H1 (cell line): Measurements from ENCODE around the gene GRIK4. TPM values are rescaled to one million over a fixed set of nuclear protein-coding genes. Genes with fewer than 3 reads are reported as not detected.

Experiments used
- CTCF ChIA-PET: fragments of 300-600 bp; sonication (Branson Sonifier 250); formaldehyde crosslinking; loops from one replicate; lab custom pipeline; 2021; ENCODE audit not compliant: partially characterized antibody; lab: Charles Lee
- POLR2A ChIA-PET: fragments of 300-600 bp; sonication (Branson Sonifier 250); formaldehyde crosslinking; loops from one replicate; lab custom pipeline; 2021; ENCODE audit warnings: inconsistent platforms; ENCODE audit not compliant: partially characterized antibody; lab: Charles Lee
- DNase-seq, 2 experiments: peaks; one replicate each; pipeline versions ENCODE4 v3.0.0 to v3.0.0-alpha.2; 2010 to 2022; ENCODE audit warnings: low spot score in 2 of 2, low read depth in 1 of 2, mixed read lengths in 1 of 2
- FAIRE-seq: peaks from 2 replicates; lab custom pipeline; 2011; peaks lifted over from hg19 to GRCh38; lab: Jason Lieb, UNC
- H2AFZ ChIP-seq: 2 replicates; pipeline ENCODE4 v1.8.1; 2012; ENCODE audit warnings: low read length, inconsistent platforms
- H2AK5ac ChIP-seq: 2 replicates; pipeline ENCODE4 v1.6.1; 2013; ENCODE audit warnings: low read depth, low read length
- H2BK120ac ChIP-seq: replicated peaks from 2 replicates; pipeline ENCODE3; 2013; ENCODE audit warnings: low read depth, low read length, inconsistent platforms
- H2BK12ac ChIP-seq: 2 replicates; pipeline ENCODE4 v1.6.1; 2013; ENCODE audit warnings: low read depth, low read length
- H2BK15ac ChIP-seq: 2 replicates; pipeline ENCODE4 v1.6.1; 2013; ENCODE audit warnings: low read length
- H2BK20ac ChIP-seq: 2 replicates; pipeline ENCODE4 v1.6.1; 2013; ENCODE audit warnings: low read length
- H2BK5ac ChIP-seq: 2 replicates; pipeline ENCODE4 v1.6.1; 2013; ENCODE audit warnings: low read depth, low read length
- H3K14ac ChIP-seq: 2 replicates; pipeline ENCODE4 v1.6.1; 2013; ENCODE audit warnings: inconsistent platforms; ENCODE audit not compliant: insufficient read length
- H3K18ac ChIP-seq: 2 replicates; pipeline ENCODE4 v1.6.1; 2013; ENCODE audit warnings: low read length; ENCODE audit errors: extremely low read depth
- H3K23ac ChIP-seq: 2 replicates; pipeline ENCODE4 v1.6.1; 2013; ENCODE audit warnings: inconsistent platforms; ENCODE audit not compliant: insufficient read length
- H3K23me2 ChIP-seq: 2 replicates; pipeline ENCODE4 v1.6.1; 2013; ENCODE audit warnings: low read depth, low read length
- H3K27ac ChIP-seq: 2 replicates; pipeline ENCODE4 v1.6.1; 2011; ENCODE audit warnings: low read depth, low read length, inconsistent platforms
- H3K27me3 ChIP-seq, 4 experiments: replicated peaks in 1 of 4; 1 replicate in 1 of 4; 2 replicates in 3 of 4; pipeline versions ENCODE4 v1.6.1 to v1.8.1; 2011 to 2013; ENCODE audit warnings: low read length in 3 of 4, mild to moderate bottlenecking in 3 of 4, inconsistent platforms in 2 of 4, mixed read lengths in 2 of 4, moderate library complexity in 1 of 4; ENCODE audit not compliant: control insufficient read depth in 3 of 4, insufficient read depth in 3 of 4; ENCODE audit errors: extremely low read depth in 1 of 4
- H3K36me3 ChIP-seq, 4 experiments: 2 replicates each; pipeline versions ENCODE4 v1.6.1 to v1.8.1; 2011 to 2013; ENCODE audit warnings: mild to moderate bottlenecking in 4 of 4, low read length in 3 of 4, moderate library complexity in 2 of 4, control low read depth in 1 of 4, inconsistent platforms in 1 of 4; ENCODE audit not compliant: insufficient read depth in 4 of 4, control insufficient read depth in 2 of 4
- H3K4ac ChIP-seq: replicated peaks from 2 replicates; pipeline ENCODE3; 2013; ENCODE audit warnings: low read length, low read depth, mixed read lengths, inconsistent platforms; ENCODE audit not compliant: insufficient read length
- H3K4me1 ChIP-seq, 4 experiments: replicated peaks in 1 of 4; 1 replicate in 1 of 4; 2 replicates in 3 of 4; pipeline versions ENCODE4 v1.6.1 to v1.8.1; 2011 to 2013; ENCODE audit warnings: low read length in 3 of 4, inconsistent platforms in 2 of 4, mixed read lengths in 1 of 4; ENCODE audit not compliant: insufficient read depth in 4 of 4, control insufficient read depth in 3 of 4
- H3K4me2 ChIP-seq, 2 experiments: 2 replicates each; pipeline versions ENCODE4 v1.6.1 to v1.8.1; 2011 to 2013; ENCODE audit warnings: low read depth in 2 of 2, low read length in 2 of 2, control low read depth in 1 of 2, inconsistent platforms in 1 of 2, mild to moderate bottlenecking in 1 of 2; ENCODE audit not compliant: insufficient read depth in 1 of 2
- H3K4me3 ChIP-seq, 4 experiments: fragments of 200-600, 300-600 bp in 1 of 4; sonication (generic), shearing (Covaris generic), sonication (Bioruptor Twin) in 1 of 4; 2 replicates each; pipeline versions ENCODE4 v1.5.1 to v1.8.1; 2011 to 2016; ENCODE audit warnings: low read length in 4 of 4, low read depth in 3 of 4, control low read depth in 2 of 4, inconsistent platforms in 2 of 4, mild to moderate bottlenecking in 2 of 4, mixed read lengths in 1 of 4, moderate library complexity in 1 of 4; ENCODE audit not compliant: insufficient read depth in 2 of 4; ENCODE audit errors: extremely low read depth in 1 of 4
- H3K56ac ChIP-seq: replicated peaks from 2 replicates; pipeline ENCODE3; 2013; ENCODE audit warnings: low read depth, mild to moderate bottlenecking, mixed read lengths, low read length, inconsistent platforms; ENCODE audit not compliant: insufficient read length
- H3K79me1 ChIP-seq: 2 replicates; pipeline ENCODE4 v1.6.1; 2013; ENCODE audit warnings: low read depth, low read length, control low read depth
- H3K79me2 ChIP-seq, 2 experiments: 2 replicates each; pipeline versions ENCODE4 v1.6.1 to v1.8.1; 2012 to 2013; ENCODE audit warnings: low read length in 2 of 2, mild to moderate bottlenecking in 2 of 2, inconsistent platforms in 1 of 2; ENCODE audit not compliant: insufficient read depth in 2 of 2, control insufficient read depth in 1 of 2
- H3K9ac ChIP-seq, 4 experiments: replicated peaks in 1 of 4; 1 replicate in 1 of 4; 2 replicates in 3 of 4; pipeline versions ENCODE4 v1.6.1 to v1.8.1; 2011 to 2013; ENCODE audit warnings: low read depth in 3 of 4, low read length in 3 of 4, control low read depth in 2 of 4, mild to moderate bottlenecking in 2 of 4, moderate library complexity in 2 of 4, inconsistent platforms in 1 of 4; ENCODE audit errors: extremely low read depth in 1 of 4
- H3K9me3 ChIP-seq, 2 experiments: 2 replicates each; pipeline versions ENCODE4 v1.6.1 to v1.8.1; 2012 to 2013; ENCODE audit warnings: mild to moderate bottlenecking in 2 of 2, moderate library complexity in 2 of 2, control low read depth in 1 of 2, inconsistent platforms in 1 of 2, low read depth in 1 of 2, low read length in 1 of 2, mixed read lengths in 1 of 2; ENCODE audit not compliant: insufficient read depth in 2 of 2
- H4K20me1 ChIP-seq, 2 experiments: replicated peaks in 1 of 2; 2 replicates each; pipeline versions ENCODE3 to v1.8.1; 2011 to 2013; ENCODE audit warnings: inconsistent platforms in 2 of 2, low read length in 2 of 2, mild to moderate bottlenecking in 1 of 2; ENCODE audit not compliant: insufficient read depth in 2 of 2, control insufficient read depth in 1 of 2
- H4K5ac ChIP-seq: 2 replicates; pipeline ENCODE4 v1.6.1; 2013; ENCODE audit warnings: low read length, low read depth, mixed read lengths, inconsistent platforms; ENCODE audit not compliant: insufficient read length
- H4K8ac ChIP-seq: 2 replicates; pipeline ENCODE4 v1.8.0; 2013; ENCODE audit warnings: mild to moderate bottlenecking, moderate library complexity, low read length, inconsistent platforms; ENCODE audit not compliant: insufficient read depth; ENCODE audit errors: extremely low read depth
- H4K91ac ChIP-seq: replicated peaks from 2 replicates; pipeline ENCODE3; 2013; ENCODE audit warnings: low read length, mixed read lengths, inconsistent platforms; ENCODE audit not compliant: insufficient read length
- BACH1 ChIP-seq: IDR thresholded peaks from 2 replicates; pipeline ENCODE4 v1.6.1; 2012; ENCODE audit warnings: low read length, improper control_type of control experiment
- CBX8 ChIP-seq: fragments of 300-800, 300-1000 bp; sonication (generic); IDR thresholded peaks from 2 replicates; pipeline ENCODE4 v1.7.1; 2016; ENCODE audit warnings: low read depth, low read length, borderline replicate concordance
- CHD2 ChIP-seq: IDR thresholded peaks from 2 replicates; pipeline ENCODE4 v1.6.1; 2012; ENCODE audit warnings: low read length, improper control_type of control experiment
- CTBP2 ChIP-seq: IDR thresholded peaks from 2 replicates; pipeline ENCODE4 v1.7.0; 2011; ENCODE audit warnings: borderline replicate concordance, mild to moderate bottlenecking, moderate library complexity, mixed read lengths, low read length; ENCODE audit not compliant: insufficient read depth, insufficient read length
- EGR1 ChIP-seq: IDR thresholded peaks from 2 replicates; pipeline ENCODE4 v1.6.1; 2011; ENCODE audit warnings: low read depth, low read length, borderline replicate concordance
- EZH2 ChIP-seq: fragments of 200-600 bp; sonication (generic); IDR thresholded peaks from 2 replicates; pipeline ENCODE4 v1.7.1; 2012; ENCODE audit warnings: low read depth, mild to moderate bottlenecking, moderate library complexity, low read length, inconsistent platforms; ENCODE audit not compliant: severe bottlenecking
- KDM1A ChIP-seq: fragments of 200-600, 300-600 bp; sonication (generic); IDR thresholded peaks from 2 replicates; pipeline ENCODE4 v1.7.1; 2016; ENCODE audit warnings: mild to moderate bottlenecking, low read length, borderline replicate concordance
- KDM5A ChIP-seq: fragments of 200-600 bp; IDR thresholded peaks from 2 replicates; pipeline ENCODE4 v1.7.1; 2012; ENCODE audit warnings: mild to moderate bottlenecking, low read length, inconsistent platforms, mixed read lengths
- POLR2A ChIP-seq, 2 experiments: IDR thresholded peaks; 1 replicate in 1 of 2; 2 replicates in 1 of 2; pipeline ENCODE4 v1.6.1; 2011; ENCODE audit warnings: low read depth in 2 of 2, low read length in 2 of 2, mild to moderate bottlenecking in 2 of 2; ENCODE audit errors: control extremely low read depth in 1 of 2
- RNF2 ChIP-seq: fragments of 200-900, 300-1000 bp; sonication (generic); IDR thresholded peaks from 2 replicates; pipeline ENCODE4 v1.7.1; 2016; ENCODE audit warnings: borderline replicate concordance, low read depth, mild to moderate bottlenecking, antibody characterized with exemption, low read length; ENCODE audit not compliant: poor library complexity, severe bottlenecking; ENCODE audit errors: missing control alignments
- SIN3A ChIP-seq, 2 experiments: IDR thresholded peaks in 1 of 2; conservative IDR thresholded peaks in 1 of 2; 2 replicates each; pipeline ENCODE4 v1.6.1; 2011 to 2012; ENCODE audit warnings: low read length in 2 of 2, improper control_type of control experiment in 1 of 2, low read depth in 1 of 2, mild to moderate bottlenecking in 1 of 2
- SP2 ChIP-seq: IDR thresholded peaks from 2 replicates; pipeline ENCODE4 v1.6.1; 2012; ENCODE audit warnings: mild to moderate bottlenecking, low read length, inconsistent platforms
- SRF ChIP-seq: IDR thresholded peaks from 2 replicates; pipeline ENCODE4 v1.6.1; 2011; ENCODE audit warnings: mild to moderate bottlenecking, low read depth, low read length, moderate library complexity
- TAF1 ChIP-seq: IDR thresholded peaks from 2 replicates; pipeline ENCODE4 v1.6.1; 2011; ENCODE audit warnings: mild to moderate bottlenecking, low read depth, low read length
- WGBS, 2 experiments: shearing (Covaris generic) in 1 of 2; methylation state at CpG; one replicate each; pipeline versions ENCODE4 v1.1.6 to v1.1.7; 2013 to 2015; ENCODE audit warnings: low lambda C conversion rate in 2 of 2, mixed read lengths in 2 of 2, inconsistent platforms in 1 of 2, low coverage in 1 of 2, missing lambda C conversion rate in 1 of 2; ENCODE audit not compliant: insufficient replicate concordance in 2 of 2, insufficient coverage in 1 of 2, insufficient read length in 1 of 2; ENCODE audit errors: extremely low coverage in 1 of 2, missing lambda C conversion rate in 1 of 2; 5-methylcytosine and 5-hydroxymethylcytosine counted together
- polyA plus RNA-seq, 7 experiments: library from polyadenylated mRNA; depleted of rRNA in 3 of 7; stranded (reverse) in 5 of 7; unstranded in 2 of 7; fragments of >200 nt in 5 of 7; fragments of 200-250 nt in 2 of 7; gene quantifications; 1 replicate in 5 of 7; 2 replicates in 1 of 7; 4 replicates in 1 of 7; pipeline versions ENCODE4 v1.2.1 to v1.2.3, GENCODE V29; 2011 to 2013; ENCODE audit warnings: missing spikeins in 2 of 7, mixed read lengths in 2 of 7
- total RNA-seq: library from RNA; stranded (reverse); fragmentation: NEBNext Ultra II Directional; extraction: Animal tissue kit (Norgen Biotek cat#: 25700); gene quantifications from 2 replicates; pipeline ENCODE4 v1.2.1, GENCODE V29; 2021

The GRIK4 gene
- total and polyA plus RNA-seq, 2 of the 8 experiments (the other 6 are each of a cell fraction or from before 2014, with no cell fraction given): 1.2 to 2.9 TPM

- no peak overlapping the region for H2BK120ac ChIP-seq
- H4K8ac ChIP-seq: no peak overlapping the region
- DNase-seq: no peak
- H3K9me3 ChIP-seq: no peaks in the 10 kb centered on the region
- no peak overlapping the region for H2BK5ac ChIP-seq
- 95% methylated on average over 10 of the region's 10 CpGs; no CpG with 5 or more reads in 1 of the 2 experiments for WGBS, 2 experiments
- no peaks in the 10 kb centered on the region for H3K36me3 ChIP-seq
- H3K4me2 ChIP-seq: no peak overlapping the region
- no peak overlapping the region for H2BK15ac ChIP-seq
- H3K4me3 ChIP-seq: no peak overlapping the region
- no peak overlapping the region for H3K56ac ChIP-seq
- no peak overlapping the region for H3K27ac ChIP-seq
- CTCF ChIA-PET: interaction anchor here (0.6 to 2.0 kb wide), 5 partner anchors 23 to 1573 kb away, joined by 3 to 9 read pairs (median 3); partner anchors contain the start of gene RNF26
- TF ChIP-seq RNF2 (no peak), TAF1 (no peak), BACH1 (no peak), CBX8 (no peak), CTBP2 (no peak), EGR1 (no peak), SRF (no peak), EZH2 (no peak), CHD2 (no peak), KDM5A (no peak), SIN3A (conservative IDR thresholded peaks at IDR 0.05 in 1 of 2, IDR thresholded peaks at IDR 0.05 in 1 of 2; ENCODE audit: low read depth in 1 of 2, low read length in 2 of 2) (no peak), KDM1A (no peak), SP2 (no peak), POLR2A (IDR thresholded peaks at IDR 0.05; ENCODE audit: control extremely low read depth in 1 of 2, low read depth in 2 of 2, low read length in 2 of 2) (no peak)
- TF ChIP-seq, all 59 proteins: peak for 0
- H3K4ac ChIP-seq: no peak overlapping the region
- no peak overlapping the region for H4K91ac ChIP-seq
- H4K20me1 ChIP-seq: no peaks in the 10 kb centered on the region
- no peaks in the 10 kb centered on the region; a peak in 1 of 7 replicates for H3K4me1 ChIP-seq
- no peak overlapping the region for H3K14ac ChIP-seq
- H3K9ac ChIP-seq: no peak overlapping the region
- no peak overlapping the region for H2AK5ac ChIP-seq
- no peak overlapping the region for H3K18ac ChIP-seq
- H3K79me2 ChIP-seq: no peaks in the 10 kb centered on the region
- no peaks in the 10 kb centered on the region for H3K27me3 ChIP-seq
- no peak overlapping the region for H3K23ac ChIP-seq
- H3K79me1 ChIP-seq: no peaks in the 10 kb centered on the region
- FAIRE-seq: no peak
- no peak overlapping the region for H2BK12ac ChIP-seq
- POLR2A ChIA-PET: interaction anchor here (0.5 kb wide), 1 partner anchor 435 kb away, joined by 6 read pairs; no protein-coding TSS in a partner anchor
- H2BK20ac ChIP-seq: no peak overlapping the region
- no peak overlapping the region for H2AFZ ChIP-seq
- no peaks in the 10 kb centered on the region for H3K23me2 ChIP-seq
- H4K5ac ChIP-seq: no peak overlapping the region
These were observed 395.2 kb downstream of the GRIK4 start for GRCh38 chr11:120906766-120907165.
